Type B pancreatic cell (in vitro differentiated cells): ENCODE data around the gene GABPB2. TPM values are rescaled to one million over a fixed set of nuclear protein-coding genes. Genes with fewer than 3 reads are reported as not detected.
A peak's percentile ranks its signal among the peaks of the same experiment; 100 is the strongest.
"Not testable (repeated sequence)": the region's sequence is repeated elsewhere in the genome, so short reads cannot be mapped to it uniquely, and the experiment has no call there.

Source experiments
- DNase-seq: peaks from one replicate; pipeline ENCODE4 v3.0.0; 2021; ENCODE audit warnings: mixed read lengths; ENCODE audit not compliant: unreplicated experiment; ENCODE audit errors: extremely low spot score
- H3K27ac Mint-ChIP-seq: 2 replicates; pipeline ENCODE4 v1.8.0; 2021; ENCODE audit warnings: mild to moderate bottlenecking, mixed read lengths
- H3K27me3 Mint-ChIP-seq: 2 replicates; pipeline ENCODE4 v1.8.0; 2021; ENCODE audit warnings: mixed read lengths
- H3K36me3 Mint-ChIP-seq: 2 replicates; pipeline ENCODE4 v1.8.0; 2021; ENCODE audit warnings: mixed read lengths
- H3K4me1 Mint-ChIP-seq: one replicate; pipeline ENCODE4 v1.8.0; 2021; ENCODE audit warnings: mixed read lengths; ENCODE audit not compliant: unreplicated experiment
- H3K4me3 Mint-ChIP-seq: 2 replicates; pipeline ENCODE4 v1.8.0; 2021; ENCODE audit warnings: mild to moderate bottlenecking, mixed read lengths
- H3K9me3 Mint-ChIP-seq: 2 replicates; pipeline ENCODE4 v1.8.0; 2021; ENCODE audit warnings: mixed read lengths
- total RNA-seq: library from RNA; stranded (reverse); gene quantifications from 2 replicates; pipeline ENCODE4 v1.2.1, GENCODE V29; 2021; ENCODE audit warnings: low replicate concordance
- TF ChIP-seq, protein P1 (sequence below): fragments of 200-600 bp; sonication (generic); conservative IDR thresholded peaks from 2 replicates; pipeline ENCODE4 v1.5.0; 2021; ENCODE audit warnings: antibody characterized with exemption, mild to moderate bottlenecking

The GABPB2 gene
- total RNA-seq, 1 donor from 2014 or later: 13.6 TPM

DNA sequence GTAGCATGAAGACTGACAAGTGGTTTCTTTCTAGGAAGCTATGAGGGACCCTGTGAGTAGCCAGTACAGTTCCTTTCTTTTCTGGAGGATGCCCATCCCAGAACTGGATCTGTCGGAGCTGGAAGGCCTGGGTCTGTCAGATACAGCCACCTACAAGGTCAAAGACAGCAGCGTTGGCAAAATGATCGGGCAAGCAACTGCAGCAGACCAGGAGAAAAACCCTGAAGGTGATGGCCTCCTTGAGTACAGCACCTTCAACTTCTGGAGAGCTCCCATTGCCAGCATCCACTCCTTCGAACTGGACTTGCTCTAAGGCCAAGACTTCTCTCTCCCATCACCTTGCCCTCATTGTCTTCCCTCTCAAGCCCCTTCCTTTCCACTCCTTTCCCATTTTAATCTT, 3.4 kb upstream of the GABPB2 start:
- no peak for DNase-seq
- H3K36me3 Mint-ChIP-seq: peaks cover 16% of the 10 kb centered on the region
- peaks cover 19% of the 10 kb centered on the region for H3K4me1 Mint-ChIP-seq
- H3K4me3 Mint-ChIP-seq: no peak overlapping the region
- TF ChIP-seq, protein P1, sequence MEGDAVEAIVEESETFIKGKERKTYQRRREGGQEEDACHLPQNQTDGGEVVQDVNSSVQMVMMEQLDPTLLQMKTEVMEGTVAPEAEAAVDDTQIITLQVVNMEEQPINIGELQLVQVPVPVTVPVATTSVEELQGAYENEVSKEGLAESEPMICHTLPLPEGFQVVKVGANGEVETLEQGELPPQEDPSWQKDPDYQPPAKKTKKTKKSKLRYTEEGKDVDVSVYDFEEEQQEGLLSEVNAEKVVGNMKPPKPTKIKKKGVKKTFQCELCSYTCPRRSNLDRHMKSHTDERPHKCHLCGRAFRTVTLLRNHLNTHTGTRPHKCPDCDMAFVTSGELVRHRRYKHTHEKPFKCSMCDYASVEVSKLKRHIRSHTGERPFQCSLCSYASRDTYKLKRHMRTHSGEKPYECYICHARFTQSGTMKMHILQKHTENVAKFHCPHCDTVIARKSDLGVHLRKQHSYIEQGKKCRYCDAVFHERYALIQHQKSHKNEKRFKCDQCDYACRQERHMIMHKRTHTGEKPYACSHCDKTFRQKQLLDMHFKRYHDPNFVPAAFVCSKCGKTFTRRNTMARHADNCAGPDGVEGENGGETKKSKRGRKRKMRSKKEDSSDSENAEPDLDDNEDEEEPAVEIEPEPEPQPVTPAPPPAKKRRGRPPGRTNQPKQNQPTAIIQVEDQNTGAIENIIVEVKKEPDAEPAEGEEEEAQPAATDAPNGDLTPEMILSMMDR: no peak
- H3K27ac Mint-ChIP-seq: no peak overlapping the region
- H3K9me3 Mint-ChIP-seq: no peaks in the 10 kb centered on the region
- H3K27me3 Mint-ChIP-seq: no peaks in the 10 kb centered on the region

DNA sequence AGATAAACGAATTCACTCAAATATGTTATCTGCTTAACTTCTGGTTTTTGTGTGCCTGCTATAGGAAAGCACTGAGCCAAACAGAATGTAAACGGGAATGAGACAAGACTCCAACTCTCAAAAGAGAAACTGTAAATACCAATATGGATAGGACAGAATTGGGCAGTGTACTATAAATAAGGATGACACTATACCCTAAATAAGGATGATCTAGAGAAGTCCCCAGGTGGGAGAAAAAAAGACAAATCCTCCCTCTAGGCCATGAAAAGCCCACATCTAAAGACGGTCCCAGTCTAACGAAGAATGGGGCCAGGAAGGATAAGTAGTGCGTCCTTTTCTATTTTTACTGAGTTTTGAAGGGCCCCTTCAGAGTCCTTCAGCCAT, 1.5 kb upstream of the GABPB2 start:
- no peak for DNase-seq
- Mint-ChIP-seq H3K4me3 (peak overlapping the region; percentile 75), H3K4me1 (peaks cover 14% of the 10 kb centered on the region), H3K9me3 (no peaks in the 10 kb centered on the region), H3K27me3 (no peaks in the 10 kb centered on the region), H3K36me3 (peaks cover 12% of the 10 kb centered on the region), H3K27ac (peak overlapping the region; percentile 68)
- TF ChIP-seq, protein P1: no peak

DNA sequence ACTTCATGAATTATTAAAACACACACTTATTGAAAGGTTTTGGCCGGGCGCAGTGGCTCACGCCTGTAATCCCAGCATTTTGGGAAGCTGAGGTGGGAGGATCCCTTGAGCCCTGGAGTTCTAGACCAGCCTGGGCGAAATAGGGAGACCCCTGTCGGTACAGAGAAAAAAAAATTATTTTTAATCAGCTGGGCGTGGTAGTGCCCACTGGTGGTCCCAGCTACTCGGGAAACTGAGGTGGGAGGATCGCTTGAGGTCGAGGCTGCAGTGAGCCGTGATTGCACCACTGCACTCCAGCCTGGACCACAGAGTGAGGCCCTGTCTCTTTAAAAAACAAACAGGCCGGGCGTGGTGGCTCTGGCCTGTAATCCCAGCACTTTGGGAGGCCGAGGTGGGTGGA, 1.7 kb downstream of the GABPB2 start:
- TF ChIP-seq, protein P1: peak; percentile 22
- peaks cover 14% of the 10 kb centered on the region for H3K4me1 Mint-ChIP-seq
- no peak for DNase-seq
- no peak overlapping the region for H3K4me3 Mint-ChIP-seq
- peaks cover 7% of the 10 kb centered on the region for H3K36me3 Mint-ChIP-seq
- no peak overlapping the region for H3K27ac Mint-ChIP-seq
- H3K27me3 Mint-ChIP-seq: no peaks in the 10 kb centered on the region
- H3K9me3 Mint-ChIP-seq: no peaks in the 10 kb centered on the region

DNA sequence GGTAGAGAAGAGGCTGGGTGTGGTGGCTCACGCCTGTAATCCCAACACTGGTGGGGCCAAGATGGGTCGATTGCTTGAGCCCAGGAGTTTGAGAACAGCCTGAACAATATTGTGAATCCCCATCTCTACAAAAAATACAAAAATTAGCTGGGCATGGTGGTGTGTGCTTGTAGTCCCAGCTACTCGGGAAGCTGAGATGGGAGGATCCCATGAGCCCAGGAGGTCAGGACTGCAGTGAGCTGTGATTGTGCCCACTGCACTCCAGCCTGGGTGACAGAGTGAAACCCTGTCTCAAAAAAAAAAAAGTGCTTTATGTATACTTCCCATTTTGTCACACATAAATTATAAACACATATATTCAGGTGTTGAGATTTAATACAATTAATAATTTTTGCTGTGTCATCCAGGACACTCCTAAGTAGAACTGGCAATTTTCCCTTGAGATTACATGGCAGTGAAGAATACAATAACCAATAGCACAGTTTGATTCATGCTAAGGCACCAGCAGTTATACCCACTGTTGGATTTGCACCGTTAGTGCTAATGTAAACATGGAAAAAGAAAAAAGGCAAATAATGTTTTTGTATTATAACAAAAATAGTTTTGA, 15.5 kb downstream of the GABPB2 start:
- DNase-seq: no peak
- Mint-ChIP-seq H3K9me3 (no peaks in the 10 kb centered on the region), H3K27ac (no peak overlapping the region), H3K4me1 (no peaks in the 10 kb centered on the region), H3K36me3 (no peaks in the 10 kb centered on the region), H3K27me3 (no peaks in the 10 kb centered on the region), H3K4me3 (no peak overlapping the region)
- TF ChIP-seq, protein P1: no peak

DNA sequence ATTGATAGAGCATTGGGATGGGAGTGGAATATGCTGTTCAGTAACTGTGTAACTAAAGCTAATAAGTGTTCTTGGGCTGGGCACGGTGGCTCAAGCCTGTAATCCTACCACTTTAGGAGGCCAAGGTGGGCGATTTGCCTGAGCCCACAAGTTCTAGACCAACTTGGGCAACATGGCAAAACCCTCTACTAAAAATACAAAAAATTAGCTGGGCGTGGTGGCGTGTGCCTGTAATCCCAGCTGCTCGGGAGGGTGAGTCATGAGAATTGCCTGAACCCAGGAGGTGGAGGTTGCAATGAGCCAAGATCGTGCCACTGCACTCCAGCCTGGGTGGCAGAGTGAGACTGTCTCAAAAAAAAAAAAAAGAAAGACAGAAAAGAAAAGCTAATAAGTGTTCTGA, 26.9 kb downstream of the GABPB2 start:
- H3K36me3 Mint-ChIP-seq, H3K4me3 Mint-ChIP-seq, H3K27ac Mint-ChIP-seq, H3K9me3 Mint-ChIP-seq, H3K4me1 Mint-ChIP-seq, H3K27me3 Mint-ChIP-seq, DNase-seq: not testable (repeated sequence)

DNA sequence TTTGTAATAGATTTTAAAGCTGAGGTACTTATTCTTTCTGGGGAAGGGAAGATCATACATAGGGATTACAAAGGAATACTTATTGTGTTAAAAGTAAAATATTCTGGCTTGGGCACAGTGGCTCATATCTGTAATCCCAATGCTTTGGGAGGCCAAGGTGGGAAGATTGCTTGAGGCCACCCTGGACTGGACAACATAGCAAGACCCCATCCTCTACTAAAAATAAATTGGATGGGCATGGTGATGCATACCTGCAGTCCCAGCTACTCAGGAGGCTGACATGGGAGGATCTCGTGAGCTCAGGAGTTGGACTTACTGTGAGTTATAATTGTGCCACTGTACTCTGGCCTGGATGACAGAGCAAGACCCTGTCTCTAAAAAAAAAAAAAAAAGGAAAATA, 27.6 kb downstream of the GABPB2 start:
- H3K36me3 Mint-ChIP-seq: no peaks in the 10 kb centered on the region
- no peaks in the 10 kb centered on the region for H3K4me1 Mint-ChIP-seq
- no peak overlapping the region for H3K4me3 Mint-ChIP-seq
- no peak for DNase-seq
- no peaks in the 10 kb centered on the region for H3K27me3 Mint-ChIP-seq
- TF ChIP-seq, protein P1: no peak
- H3K27ac Mint-ChIP-seq: no peak overlapping the region
- H3K9me3 Mint-ChIP-seq: no peaks in the 10 kb centered on the region
